Smooth muscle cell (in vitro differentiated cells): ENCODE results near the gene AKR1E2. TPM values are rescaled to one million over a fixed set of nuclear protein-coding genes. Genes with fewer than 3 reads are reported as not detected.

Source experiments
- DNase-seq: peaks from one replicate; lab custom pipeline; 2025; ENCODE audit not compliant: unreplicated experiment; lab: John Stamatoyannopoulos, UW
- H2AFZ ChIP-seq: fragments of 200-600 bp; sonication (generic); 2 replicates; pipeline ENCODE4 v1.6.0; 2016; ENCODE audit warnings: antibody characterized with exemption, low read depth, mild to moderate bottlenecking
- H3F3A ChIP-seq: fragments of 200-600 bp; sonication (generic); 2 replicates; pipeline ENCODE4 v1.6.0; 2017; ENCODE audit warnings: antibody characterized with exemption, low read depth
- H3K27ac ChIP-seq: fragments of 200-600 bp; sonication (generic); 2 replicates; pipeline ENCODE4 v1.5.1; 2016; ENCODE audit warnings: low read depth, mild to moderate bottlenecking
- H3K27me3 ChIP-seq: fragments of 200-600 bp; sonication (generic); 2 replicates; pipeline ENCODE4 v1.6.1; 2016; ENCODE audit warnings: low read depth, mild to moderate bottlenecking
- H3K36me3 ChIP-seq: fragments of 200-600 bp; sonication (generic); 2 replicates; pipeline ENCODE4 v1.5.1; 2016; ENCODE audit warnings: low read depth
- H3K4me1 ChIP-seq: fragments of 200-600 bp; sonication (generic); 2 replicates; pipeline ENCODE4 v1.5.1; 2016; ENCODE audit warnings: low read depth
- H3K4me2 ChIP-seq: fragments of 200-600 bp; sonication (generic); 2 replicates; pipeline ENCODE4 v1.6.0; 2016; ENCODE audit warnings: mild to moderate bottlenecking
- H3K4me3 ChIP-seq: fragments of 200-600 bp; sonication (generic); 2 replicates; pipeline ENCODE4 v1.5.1; 2016; ENCODE audit warnings: mild to moderate bottlenecking
- H3K79me2 ChIP-seq: fragments of 200-600 bp; sonication (generic); 2 replicates; pipeline ENCODE4 v1.6.0; 2016; ENCODE audit warnings: low read depth, mild to moderate bottlenecking
- H3K9ac ChIP-seq: fragments of 200-600 bp; sonication (generic); 2 replicates; pipeline ENCODE4 v1.6.0; 2016; ENCODE audit warnings: low read depth
- H3K9me3 ChIP-seq: fragments of 200-600 bp; sonication (generic); replicated peaks from 2 replicates; pipeline ENCODE4 v1.5.1; 2016; ENCODE audit warnings: low read depth
- H4K20me1 ChIP-seq: fragments of 200-600 bp; sonication (generic); 2 replicates; pipeline ENCODE4 v1.6.0; 2016; ENCODE audit warnings: low read depth
- WGBS: methylation state at CpG from one replicate; pipeline ENCODE4 v1.1.7; 2016; ENCODE audit warnings: low lambda C conversion rate; 5-methylcytosine and 5-hydroxymethylcytosine counted together
- polyA plus RNA-seq: library from polyadenylated mRNA; unstranded; fragments of >200 nt; fragmentation: Nextera tagmentation; extraction: Ambion mirVana; gene quantifications from 2 replicates; pipeline ENCODE4 v1.2.1, GENCODE V29; 2016
- total RNA-seq: library from RNA; depleted of rRNA; stranded (reverse); fragments of >200 nt; gene quantifications from 2 replicates; pipeline ENCODE4 v1.2.3, GENCODE V29; 2014
- TF ChIP-seq, protein P1 (sequence below): fragments of 200-600 bp; sonication (generic); IDR thresholded peaks from 2 replicates; pipeline ENCODE4 v1.5.1; 2017; ENCODE audit warnings: borderline replicate concordance, mild to moderate bottlenecking, antibody characterized with exemption; ENCODE audit not compliant: insufficient read depth, poor library complexity, severe bottlenecking

The AKR1E2 gene
- total and polyA plus RNA-seq, 2 experiments from 2014 or later, result 3.0 to 7.2 TPM

DNA sequence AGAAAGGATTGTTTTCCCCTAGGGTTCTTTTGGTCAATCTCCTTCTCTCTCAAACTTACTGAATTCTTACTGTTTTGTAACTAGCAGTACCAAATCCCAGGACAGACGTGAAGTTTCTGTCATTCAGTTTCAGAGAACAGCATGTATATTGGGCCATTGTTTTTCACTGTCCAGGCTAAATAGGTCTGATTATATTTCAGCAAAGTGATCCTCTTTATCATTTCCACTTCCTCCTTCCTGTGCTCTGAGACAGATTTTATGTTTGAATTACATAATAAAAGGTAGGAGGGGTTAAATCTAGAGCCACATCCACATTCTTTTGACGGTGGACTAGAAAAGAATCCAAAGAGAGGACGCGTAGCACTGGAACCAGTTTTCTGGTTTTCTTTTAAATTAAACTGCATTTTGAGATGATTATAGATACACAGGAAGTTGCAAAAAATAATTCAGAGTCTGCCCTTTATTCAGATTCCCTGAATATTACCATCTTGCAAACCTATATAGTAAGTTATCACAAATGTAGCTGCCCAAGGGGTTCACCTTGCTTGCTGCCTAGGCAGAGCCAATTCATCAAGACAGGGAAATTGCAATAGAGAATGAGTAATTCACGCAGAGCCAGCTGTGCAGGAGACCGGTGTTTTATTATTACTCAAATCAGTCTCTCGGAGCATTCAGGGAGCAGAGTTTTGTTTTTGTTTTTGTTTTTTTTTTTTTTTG lies 40.1 kb downstream of the AKR1E2 start:
- peak overlapping the region; percentile 87 for H3K27ac ChIP-seq
- DNase-seq, result no peak
- peaks cover 9% of the 10 kb centered on the region for H3K4me1 ChIP-seq
- no peak overlapping the region for H3K9ac ChIP-seq
- no peaks in the 10 kb centered on the region for H3K9me3 ChIP-seq
- H3K4me2 ChIP-seq, result peak overlapping the region; percentile 80
- TF ChIP-seq, protein P1, sequence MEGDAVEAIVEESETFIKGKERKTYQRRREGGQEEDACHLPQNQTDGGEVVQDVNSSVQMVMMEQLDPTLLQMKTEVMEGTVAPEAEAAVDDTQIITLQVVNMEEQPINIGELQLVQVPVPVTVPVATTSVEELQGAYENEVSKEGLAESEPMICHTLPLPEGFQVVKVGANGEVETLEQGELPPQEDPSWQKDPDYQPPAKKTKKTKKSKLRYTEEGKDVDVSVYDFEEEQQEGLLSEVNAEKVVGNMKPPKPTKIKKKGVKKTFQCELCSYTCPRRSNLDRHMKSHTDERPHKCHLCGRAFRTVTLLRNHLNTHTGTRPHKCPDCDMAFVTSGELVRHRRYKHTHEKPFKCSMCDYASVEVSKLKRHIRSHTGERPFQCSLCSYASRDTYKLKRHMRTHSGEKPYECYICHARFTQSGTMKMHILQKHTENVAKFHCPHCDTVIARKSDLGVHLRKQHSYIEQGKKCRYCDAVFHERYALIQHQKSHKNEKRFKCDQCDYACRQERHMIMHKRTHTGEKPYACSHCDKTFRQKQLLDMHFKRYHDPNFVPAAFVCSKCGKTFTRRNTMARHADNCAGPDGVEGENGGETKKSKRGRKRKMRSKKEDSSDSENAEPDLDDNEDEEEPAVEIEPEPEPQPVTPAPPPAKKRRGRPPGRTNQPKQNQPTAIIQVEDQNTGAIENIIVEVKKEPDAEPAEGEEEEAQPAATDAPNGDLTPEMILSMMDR, result no peak
- no peaks in the 10 kb centered on the region for H3K36me3 ChIP-seq
- H3F3A ChIP-seq, result peaks cover 14% of the 10 kb centered on the region
- peak overlapping the region; percentile 6 for H3K4me3 ChIP-seq
- H2AFZ ChIP-seq, result no peak overlapping the region
- no peaks in the 10 kb centered on the region for H3K79me2 ChIP-seq
- WGBS, result 48% methylated on average over 7 of the region's 7 CpGs
- no peaks in the 10 kb centered on the region for H3K27me3 ChIP-seq
- H4K20me1 ChIP-seq, result no peaks in the 10 kb centered on the region

DNA sequence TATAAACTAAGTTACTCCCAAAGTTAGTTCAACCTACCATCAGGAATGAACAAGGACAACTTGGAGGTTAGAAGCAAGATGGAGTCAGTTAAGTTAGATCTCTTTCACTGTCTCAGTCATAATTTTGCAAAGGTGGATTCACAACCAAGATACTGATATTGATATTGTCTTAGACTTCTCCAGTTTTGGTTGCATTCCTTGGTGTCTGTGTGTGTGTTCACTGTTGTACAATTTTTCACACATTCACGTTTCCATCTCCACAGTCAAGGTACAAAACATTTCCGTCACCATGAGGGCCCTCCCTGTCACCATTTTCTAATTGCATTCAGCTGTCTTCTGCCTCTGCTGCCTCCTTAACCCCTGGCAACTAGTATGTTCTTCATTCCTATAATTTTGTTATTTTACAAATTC lies 41.1 kb downstream of the AKR1E2 start:
- Histone ChIP-seq H4K20me1 (no peaks in the 10 kb centered on the region), H3K4me1 (peaks cover 16% of the 10 kb centered on the region), H3K27ac (peak overlapping the region; percentile 87), H3K4me2 (peak overlapping the region; percentile 80), H3K79me2 (no peaks in the 10 kb centered on the region), H2AFZ (no peak overlapping the region), H3K36me3 (no peaks in the 10 kb centered on the region), H3K9me3 (no peaks in the 10 kb centered on the region), H3K9ac (peak overlapping the region; percentile 12), H3K27me3 (no peaks in the 10 kb centered on the region), H3K4me3 (no peak overlapping the region), H3F3A (peaks cover 14% of the 10 kb centered on the region)
- TF ChIP-seq, protein P1, result no peak
- no peak for DNase-seq
- 36% methylated on average over 2 of the region's 2 CpGs for WGBS

DNA sequence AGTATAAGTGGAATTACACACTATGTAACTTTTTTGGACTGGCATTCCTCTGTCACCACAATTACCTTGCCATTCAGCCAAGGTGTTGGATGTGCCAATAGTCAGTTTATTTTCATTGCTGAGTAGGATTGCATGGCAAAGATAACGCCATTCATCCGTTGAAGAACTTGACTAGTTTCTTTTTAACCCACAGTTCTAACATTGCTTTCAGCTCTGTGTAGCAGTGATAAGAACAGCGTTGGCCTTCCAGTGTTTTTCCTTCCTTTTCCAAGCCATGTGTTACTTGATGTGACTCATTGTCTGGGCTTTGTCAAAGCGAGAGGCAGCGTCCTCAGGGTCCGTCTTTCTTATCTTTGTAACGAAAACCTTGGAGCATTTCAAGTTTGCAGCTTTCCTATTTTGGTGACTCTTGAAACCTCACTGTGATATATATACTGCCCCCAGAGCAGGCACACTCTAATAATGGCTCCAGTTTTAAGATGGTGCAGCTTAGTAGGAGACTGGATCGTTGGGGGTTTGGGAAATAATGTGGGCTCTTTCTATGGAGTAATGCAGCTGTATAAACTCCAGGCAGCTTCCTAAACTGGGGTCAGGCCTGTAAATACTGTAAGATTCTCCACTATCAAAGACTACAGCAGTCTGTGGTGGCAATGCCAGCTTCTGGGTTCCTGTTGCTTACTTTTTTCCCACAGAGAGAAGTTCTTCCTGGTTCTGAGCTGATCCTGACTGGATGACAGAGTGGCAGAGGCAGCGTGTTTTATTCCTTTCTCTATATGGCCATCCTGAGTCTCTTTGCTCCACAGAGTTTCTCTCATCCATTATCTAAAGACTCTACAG lies 41.7 kb downstream of the AKR1E2 start:
- Histone ChIP-seq H3F3A (peaks cover 14% of the 10 kb centered on the region), H3K27ac (peak overlapping the region; percentile 87), H2AFZ (no peak overlapping the region), H3K4me1 (peaks cover 16% of the 10 kb centered on the region), H3K27me3 (no peaks in the 10 kb centered on the region), H3K9me3 (no peaks in the 10 kb centered on the region), H3K9ac (peak overlapping the region; percentile 27), H3K4me3 (no peak overlapping the region), H3K79me2 (no peaks in the 10 kb centered on the region), H3K4me2 (peak overlapping the region; percentile 80), H4K20me1 (no peaks in the 10 kb centered on the region), H3K36me3 (no peaks in the 10 kb centered on the region)
- DNase-seq, result no peak
- 11% methylated on average over 9 of the region's 9 CpGs for WGBS
- TF ChIP-seq, protein P1, result no peak
